ENCODE results near the gene LRRC46. TPM values are rescaled to one million over a fixed set of nuclear protein-coding genes. Genes with fewer than 3 reads are reported as not detected.
A peak's percentile ranks its signal among the peaks of the same experiment; 100 is the strongest.

Gene LRRC46
- total and polyA plus RNA-seq, 2 of the 13 experiments (the other 11 are each of a cell fraction or from before 2014, with no cell fraction given), result 0.09 TPM

DNA sequence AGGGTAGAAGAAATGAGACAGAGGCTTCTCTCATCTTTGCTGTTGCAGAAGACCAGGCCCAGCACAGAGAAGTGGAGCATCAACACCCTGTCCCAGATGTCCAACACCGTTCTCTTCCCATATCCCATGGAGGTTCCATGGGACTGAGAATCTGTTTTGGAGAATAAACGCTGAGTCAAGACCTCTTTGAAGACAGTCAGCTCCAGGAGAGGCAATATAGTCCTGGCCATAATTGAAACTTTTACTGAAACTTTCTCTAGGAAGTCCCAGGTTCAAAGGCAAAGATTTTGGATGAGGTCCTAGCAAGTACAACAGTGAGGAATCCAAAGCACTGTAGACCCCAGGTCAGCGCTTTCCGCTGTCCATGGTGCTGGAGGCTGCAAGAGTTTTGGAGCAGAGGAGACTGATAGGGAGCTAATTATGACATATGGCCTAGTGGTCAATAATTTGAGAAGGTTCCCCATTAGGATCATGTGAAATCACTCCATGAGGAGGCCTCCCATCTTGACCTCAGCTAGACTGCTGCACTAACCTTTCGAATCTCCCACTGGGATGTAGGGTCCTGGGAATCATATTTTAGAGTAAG lies 45.8 kb upstream of the LRRC46 start (continued):
- TF ChIP-seq, protein P1, sequence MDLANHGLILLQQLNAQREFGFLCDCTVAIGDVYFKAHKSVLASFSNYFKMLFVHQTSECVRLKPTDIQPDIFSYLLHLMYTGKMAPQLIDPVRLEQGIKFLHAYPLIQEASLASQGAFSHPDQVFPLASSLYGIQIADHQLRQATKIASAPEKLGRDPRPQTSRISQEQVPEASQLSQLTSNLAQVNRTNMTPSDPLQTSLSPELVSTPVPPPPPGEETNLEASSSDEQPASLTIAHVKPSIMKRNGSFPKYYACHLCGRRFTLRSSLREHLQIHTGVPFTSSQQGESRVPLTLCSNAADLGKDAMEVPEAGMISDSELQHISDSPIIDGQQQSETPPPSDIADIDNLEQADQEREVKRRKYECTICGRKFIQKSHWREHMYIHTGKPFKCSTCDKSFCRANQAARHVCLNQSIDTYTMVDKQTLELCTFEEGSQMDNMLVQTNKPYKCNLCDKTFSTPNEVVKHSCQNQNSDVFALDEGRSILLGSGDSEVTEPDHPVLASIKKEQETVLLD (CRISPR knock-in tag; IDR thresholded peaks at IDR 0.05; ENCODE audit: low read depth), result 0 out of 2 replicates have a peak, but pooled peaks have one; percentile 18
- no peak for TF ChIP-seq ZNF883 (CRISPR knock-in tag; IDR thresholded peaks at IDR 0.05; ENCODE audit: not compliant biosample characterization)
- no peak for TF ChIP-seq MED8 (CRISPR knock-in tag; IDR thresholded peaks at IDR 0.05; ENCODE audit: insufficient replicate concordance)
- TF ChIP-seq, protein P2, sequence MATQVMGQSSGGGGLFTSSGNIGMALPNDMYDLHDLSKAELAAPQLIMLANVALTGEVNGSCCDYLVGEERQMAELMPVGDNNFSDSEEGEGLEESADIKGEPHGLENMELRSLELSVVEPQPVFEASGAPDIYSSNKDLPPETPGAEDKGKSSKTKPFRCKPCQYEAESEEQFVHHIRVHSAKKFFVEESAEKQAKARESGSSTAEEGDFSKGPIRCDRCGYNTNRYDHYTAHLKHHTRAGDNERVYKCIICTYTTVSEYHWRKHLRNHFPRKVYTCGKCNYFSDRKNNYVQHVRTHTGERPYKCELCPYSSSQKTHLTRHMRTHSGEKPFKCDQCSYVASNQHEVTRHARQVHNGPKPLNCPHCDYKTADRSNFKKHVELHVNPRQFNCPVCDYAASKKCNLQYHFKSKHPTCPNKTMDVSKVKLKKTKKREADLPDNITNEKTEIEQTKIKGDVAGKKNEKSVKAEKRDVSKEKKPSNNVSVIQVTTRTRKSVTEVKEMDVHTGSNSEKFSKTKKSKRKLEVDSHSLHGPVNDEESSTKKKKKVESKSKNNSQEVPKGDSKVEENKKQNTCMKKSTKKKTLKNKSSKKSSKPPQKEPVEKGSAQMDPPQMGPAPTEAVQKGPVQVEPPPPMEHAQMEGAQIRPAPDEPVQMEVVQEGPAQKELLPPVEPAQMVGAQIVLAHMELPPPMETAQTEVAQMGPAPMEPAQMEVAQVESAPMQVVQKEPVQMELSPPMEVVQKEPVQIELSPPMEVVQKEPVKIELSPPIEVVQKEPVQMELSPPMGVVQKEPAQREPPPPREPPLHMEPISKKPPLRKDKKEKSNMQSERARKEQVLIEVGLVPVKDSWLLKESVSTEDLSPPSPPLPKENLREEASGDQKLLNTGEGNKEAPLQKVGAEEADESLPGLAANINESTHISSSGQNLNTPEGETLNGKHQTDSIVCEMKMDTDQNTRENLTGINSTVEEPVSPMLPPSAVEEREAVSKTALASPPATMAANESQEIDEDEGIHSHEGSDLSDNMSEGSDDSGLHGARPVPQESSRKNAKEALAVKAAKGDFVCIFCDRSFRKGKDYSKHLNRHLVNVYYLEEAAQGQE (IDR thresholded peaks at IDR 0.05; ENCODE audit: borderline replicate concordance in 1 of 2, low read depth in 1 of 2, low read length in 2 of 2), result peak; percentile 96 to 100
- no peak for TF ChIP-seq NPAS2 (CRISPR knock-in tag; IDR thresholded peaks at IDR 0.05; ENCODE audit: borderline replicate concordance)
- TF ChIP-seq ZNF749 (CRISPR knock-in tag; IDR thresholded peaks at IDR 0.05; ENCODE audit: borderline replicate concordance), result 0 out of 2 replicates have a peak, but pooled peaks have one; percentile 72
- no peak for TF ChIP-seq RBAK (CRISPR knock-in tag; IDR thresholded peaks at IDR 0.05)
- peak; percentile 76 for TF ChIP-seq ZNF205 (CRISPR knock-in tag; IDR thresholded peaks at IDR 0.05)
- no peak for TF ChIP-seq ZNF282 (IDR thresholded peaks at IDR 0.05; ENCODE audit: partially characterized antibody)
- TF ChIP-seq ZNF737 (CRISPR knock-in tag; IDR thresholded peaks at IDR 0.05; ENCODE audit: borderline replicate concordance), result no peak
- no peak for TF ChIP-seq ZFP62 (CRISPR knock-in tag; IDR thresholded peaks at IDR 0.05)
- no peak for TF ChIP-seq ZNF235 (CRISPR knock-in tag; IDR thresholded peaks at IDR 0.05; ENCODE audit: borderline replicate concordance)
- TF ChIP-seq, protein P3, sequence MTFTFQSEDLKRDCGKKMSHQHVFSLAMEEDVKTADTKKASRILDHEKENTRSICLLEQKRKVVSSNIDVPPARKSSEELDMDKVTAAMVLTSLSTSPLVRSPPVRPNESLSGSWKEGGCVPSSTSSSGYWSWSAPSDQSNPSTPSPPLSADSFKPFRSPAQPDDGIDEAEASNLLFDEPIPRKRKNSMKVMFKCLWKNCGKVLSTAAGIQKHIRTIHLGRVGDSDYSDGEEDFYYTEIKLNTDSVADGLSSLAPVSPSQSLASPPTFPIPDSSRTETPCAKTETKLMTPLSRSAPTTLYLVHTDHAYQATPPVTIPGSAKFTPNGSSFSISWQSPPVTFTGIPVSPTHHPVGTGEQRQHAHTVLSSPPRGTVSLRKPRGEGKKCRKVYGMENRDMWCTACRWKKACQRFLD (CRISPR knock-in tag; IDR thresholded peaks at IDR 0.05; ENCODE audit: borderline replicate concordance), result no peak
- TF ChIP-seq TOPORS (CRISPR knock-in tag; IDR thresholded peaks at IDR 0.05), result no peak
- TF ChIP-seq, protein P4, sequence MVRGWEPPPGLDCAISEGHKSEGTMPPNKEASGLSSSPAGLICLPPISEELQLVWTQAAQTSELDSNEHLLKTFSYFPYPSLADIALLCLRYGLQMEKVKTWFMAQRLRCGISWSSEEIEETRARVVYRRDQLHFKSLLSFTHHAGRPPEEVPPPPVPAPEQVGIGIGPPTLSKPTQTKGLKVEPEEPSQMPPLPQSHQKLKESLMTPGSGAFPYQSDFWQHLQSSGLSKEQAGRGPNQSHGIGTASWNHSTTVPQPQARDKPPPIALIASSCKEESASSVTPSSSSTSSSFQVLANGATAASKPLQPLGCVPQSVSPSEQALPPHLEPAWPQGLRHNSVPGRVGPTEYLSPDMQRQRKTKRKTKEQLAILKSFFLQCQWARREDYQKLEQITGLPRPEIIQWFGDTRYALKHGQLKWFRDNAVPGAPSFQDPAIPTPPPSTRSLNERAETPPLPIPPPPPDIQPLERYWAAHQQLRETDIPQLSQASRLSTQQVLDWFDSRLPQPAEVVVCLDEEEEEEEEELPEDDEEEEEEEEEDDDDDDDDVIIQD (CRISPR knock-in tag; IDR thresholded peaks at IDR 0.05; ENCODE audit: low read depth), result no peak
- TF ChIP-seq ZFY (CRISPR knock-in tag; IDR thresholded peaks at IDR 0.05), result no peak
- TF ChIP-seq CHCHD3 (CRISPR knock-in tag; IDR thresholded peaks at IDR 0.05), result no peak
- TF ChIP-seq ZBTB20 (CRISPR knock-in tag; IDR thresholded peaks at IDR 0.05; ENCODE audit: borderline replicate concordance, low read depth), result peak; percentile 55; the same call in 1 of the 2 replicates
- TF ChIP-seq, protein P5, sequence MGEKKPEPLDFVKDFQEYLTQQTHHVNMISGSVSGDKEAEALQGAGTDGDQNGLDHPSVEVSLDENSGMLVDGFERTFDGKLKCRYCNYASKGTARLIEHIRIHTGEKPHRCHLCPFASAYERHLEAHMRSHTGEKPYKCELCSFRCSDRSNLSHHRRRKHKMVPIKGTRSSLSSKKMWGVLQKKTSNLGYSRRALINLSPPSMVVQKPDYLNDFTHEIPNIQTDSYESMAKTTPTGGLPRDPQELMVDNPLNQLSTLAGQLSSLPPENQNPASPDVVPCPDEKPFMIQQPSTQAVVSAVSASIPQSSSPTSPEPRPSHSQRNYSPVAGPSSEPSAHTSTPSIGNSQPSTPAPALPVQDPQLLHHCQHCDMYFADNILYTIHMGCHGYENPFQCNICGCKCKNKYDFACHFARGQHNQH (CRISPR knock-in tag; IDR thresholded peaks at IDR 0.05), result peak; percentile 72; the same call in 1 of the 2 replicates

Data from HepG2 (cell line).